Neural crest cell (in vitro differentiated cells): ENCODE results near the gene GTPBP1. TPM values are rescaled to one million over a fixed set of nuclear protein-coding genes. Genes with fewer than 3 reads are reported as not detected.

Experiments used
- DNase-seq: peaks from one replicate; pipeline ENCODE4 v3.0.0; 2021; ENCODE audit warnings: low read depth, mixed read lengths, low spot score
- H3K27ac Mint-ChIP-seq: one replicate; pipeline ENCODE4 v1.8.0; 2021; ENCODE audit warnings: mild to moderate bottlenecking, mixed read lengths; ENCODE audit not compliant: unreplicated experiment
- H3K27me3 Mint-ChIP-seq: 2 replicates; pipeline ENCODE4 v1.8.0; 2021; ENCODE audit warnings: low read depth, mild to moderate bottlenecking, mixed read lengths
- H3K36me3 Mint-ChIP-seq: 2 replicates; pipeline ENCODE4 v1.8.0; 2021; ENCODE audit warnings: low read depth, mild to moderate bottlenecking, mixed read lengths
- H3K4me1 Mint-ChIP-seq: 2 replicates; pipeline ENCODE4 v1.8.0; 2021; ENCODE audit warnings: mixed read lengths
- H3K4me3 Mint-ChIP-seq: one replicate; pipeline ENCODE4 v1.8.0; 2021; ENCODE audit warnings: mild to moderate bottlenecking, mixed read lengths
- H3K9me3 Mint-ChIP-seq: 2 replicates; pipeline ENCODE4 v1.8.0; 2021; ENCODE audit warnings: mixed read lengths
- total RNA-seq: library from RNA; stranded (reverse); gene quantifications from 2 replicates; pipeline ENCODE4 v1.2.1, GENCODE V29; 2021
- TF ChIP-seq, protein P1 (sequence below): fragments of 200-600 bp; sonication (generic); conservative IDR thresholded peaks from 2 replicates; pipeline ENCODE4 v1.5.0; 2021; ENCODE audit warnings: antibody characterized with exemption, mild to moderate bottlenecking

Gene GTPBP1
- total RNA-seq, 1 donor from 2014 or later = 73.3 TPM

GRCh38 chr22:38742176-38742942 lies 36.6 kb downstream of the GTPBP1 start:
- no peak for DNase-seq
- Mint-ChIP-seq H3K27me3 (no peaks in the 10 kb centered on the region), H3K4me3 (no peak overlapping the region), H3K27ac (no peak overlapping the region), H3K9me3 (no peaks in the 10 kb centered on the region), H3K36me3 (peaks cover 2% of the 10 kb centered on the region), H3K4me1 (no peaks in the 10 kb centered on the region)
- TF ChIP-seq, protein P1, sequence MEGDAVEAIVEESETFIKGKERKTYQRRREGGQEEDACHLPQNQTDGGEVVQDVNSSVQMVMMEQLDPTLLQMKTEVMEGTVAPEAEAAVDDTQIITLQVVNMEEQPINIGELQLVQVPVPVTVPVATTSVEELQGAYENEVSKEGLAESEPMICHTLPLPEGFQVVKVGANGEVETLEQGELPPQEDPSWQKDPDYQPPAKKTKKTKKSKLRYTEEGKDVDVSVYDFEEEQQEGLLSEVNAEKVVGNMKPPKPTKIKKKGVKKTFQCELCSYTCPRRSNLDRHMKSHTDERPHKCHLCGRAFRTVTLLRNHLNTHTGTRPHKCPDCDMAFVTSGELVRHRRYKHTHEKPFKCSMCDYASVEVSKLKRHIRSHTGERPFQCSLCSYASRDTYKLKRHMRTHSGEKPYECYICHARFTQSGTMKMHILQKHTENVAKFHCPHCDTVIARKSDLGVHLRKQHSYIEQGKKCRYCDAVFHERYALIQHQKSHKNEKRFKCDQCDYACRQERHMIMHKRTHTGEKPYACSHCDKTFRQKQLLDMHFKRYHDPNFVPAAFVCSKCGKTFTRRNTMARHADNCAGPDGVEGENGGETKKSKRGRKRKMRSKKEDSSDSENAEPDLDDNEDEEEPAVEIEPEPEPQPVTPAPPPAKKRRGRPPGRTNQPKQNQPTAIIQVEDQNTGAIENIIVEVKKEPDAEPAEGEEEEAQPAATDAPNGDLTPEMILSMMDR = no peak

GRCh38 chr22:38744981-38745380 lies 39.2 kb downstream of the GTPBP1 start:
- no peak overlapping the region for H3K4me3 Mint-ChIP-seq
- no peaks in the 10 kb centered on the region for H3K27me3 Mint-ChIP-seq
- TF ChIP-seq, protein P1 = no peak
- no peaks in the 10 kb centered on the region for H3K4me1 Mint-ChIP-seq
- no peaks in the 10 kb centered on the region for H3K36me3 Mint-ChIP-seq
- peak overlapping the region; percentile 62 for H3K27ac Mint-ChIP-seq
- no peak for DNase-seq
- H3K9me3 Mint-ChIP-seq = no peaks in the 10 kb centered on the region

DNA sequence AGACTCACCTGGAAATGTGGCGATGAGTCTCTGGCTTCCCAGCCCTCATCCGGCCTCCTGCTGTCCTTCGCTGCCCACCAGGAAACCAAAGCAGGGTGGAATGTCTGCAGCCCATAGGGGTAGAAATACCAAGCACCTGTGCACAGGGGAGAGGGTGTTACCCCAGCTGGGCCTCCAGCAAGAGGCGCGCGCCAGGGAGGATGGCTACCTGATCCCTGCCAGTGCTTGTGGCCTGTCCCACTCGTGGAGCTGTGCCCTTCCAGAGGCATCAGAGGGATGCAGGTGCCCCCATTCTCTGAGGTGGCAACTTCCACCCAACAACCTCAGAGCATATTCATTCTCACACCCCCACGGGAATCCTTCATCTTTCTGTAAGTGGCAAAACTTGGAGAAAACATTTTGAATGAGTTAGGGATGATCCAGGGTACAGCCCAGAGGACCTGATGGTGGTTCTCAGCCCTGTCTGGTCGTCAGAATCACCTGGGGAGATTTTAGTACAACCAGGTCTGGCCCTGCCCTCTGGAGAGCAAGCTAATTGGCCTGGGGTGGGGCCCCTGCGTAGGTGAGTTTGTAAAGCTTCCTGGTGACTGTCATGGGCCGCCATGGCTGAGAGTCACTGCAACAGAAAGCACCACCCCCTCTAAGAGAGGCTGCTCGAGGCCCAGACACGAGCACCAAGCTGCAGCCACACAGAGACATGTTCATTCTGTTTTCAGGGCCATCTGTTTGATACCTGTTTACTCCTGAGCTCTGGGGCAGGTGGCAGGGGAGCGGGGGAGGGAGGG lies 40.1 kb downstream of the GTPBP1 start:
- Mint-ChIP-seq H3K4me1 (no peaks in the 10 kb centered on the region), H3K27me3 (no peaks in the 10 kb centered on the region), H3K9me3 (no peaks in the 10 kb centered on the region), H3K36me3 (no peaks in the 10 kb centered on the region), H3K4me3 (no peak overlapping the region), H3K27ac (no peak overlapping the region)
- no peak for DNase-seq
- TF ChIP-seq, protein P1 = no peak

- TF ChIP-seq, protein P1 = no peak
- no peak for DNase-seq
- H3K9me3 Mint-ChIP-seq = no peaks in the 10 kb centered on the region
- no peak overlapping the region for H3K27ac Mint-ChIP-seq
- no peak overlapping the region for H3K4me3 Mint-ChIP-seq
- no peaks in the 10 kb centered on the region for H3K27me3 Mint-ChIP-seq
- no peaks in the 10 kb centered on the region for H3K36me3 Mint-ChIP-seq
- H3K4me1 Mint-ChIP-seq = peaks cover 2% of the 10 kb centered on the region
Observed at GRCh38 chr22:38748487-38749136, 42.9 kb downstream of the GTPBP1 start.

- H3K27me3 Mint-ChIP-seq = no peaks in the 10 kb centered on the region
- no peak overlapping the region for H3K4me3 Mint-ChIP-seq
- no peaks in the 10 kb centered on the region for H3K36me3 Mint-ChIP-seq
- TF ChIP-seq, protein P1 = no peak
- no peaks in the 10 kb centered on the region for H3K9me3 Mint-ChIP-seq
- peaks cover 15% of the 10 kb centered on the region for H3K4me1 Mint-ChIP-seq
- H3K27ac Mint-ChIP-seq = no peak overlapping the region
- no peak for DNase-seq
Observed at GRCh38 chr22:38750104-38750503, 44.4 kb downstream of the GTPBP1 start.
